ENCODE measurements around the gene E2F6.

Gene E2F6

GRCh38 chr2:11493282-11493681 lies 27.3 kb upstream of the E2F6 start:
- no peak for DNase-seq (ENCODE audit: low spot score)

- DNase-seq (ENCODE audit: low spot score) = no peak
Observed at GRCh38 chr2:11492720-11493119, 26.8 kb upstream of the E2F6 start.

DNA sequence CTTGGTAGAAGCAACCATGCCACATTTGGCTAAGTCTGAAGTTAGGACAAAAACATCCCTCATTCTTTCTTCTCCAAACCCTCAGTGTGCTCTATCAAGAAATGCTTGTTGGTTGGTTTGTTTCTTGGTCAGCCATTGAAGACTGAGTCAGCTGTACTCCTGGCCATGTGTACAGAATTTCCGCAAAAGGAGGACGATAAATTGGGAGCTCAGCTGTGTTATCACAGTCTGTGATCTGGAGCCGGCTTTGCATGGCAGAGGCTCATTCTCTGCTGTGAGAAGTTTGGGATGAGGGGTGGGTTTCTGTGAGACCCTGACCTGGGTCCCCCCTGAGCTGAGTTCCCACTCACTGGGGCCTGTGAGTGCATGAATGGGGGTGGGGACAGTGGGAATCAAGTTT lies 26.3 kb upstream of the E2F6 start:
- no peak for DNase-seq (ENCODE audit: low spot score)

- no peak for DNase-seq (ENCODE audit: low spot score)
Observed at GRCh38 chr2:11491348-11491933, 25.5 kb upstream of the E2F6 start.

DNA sequence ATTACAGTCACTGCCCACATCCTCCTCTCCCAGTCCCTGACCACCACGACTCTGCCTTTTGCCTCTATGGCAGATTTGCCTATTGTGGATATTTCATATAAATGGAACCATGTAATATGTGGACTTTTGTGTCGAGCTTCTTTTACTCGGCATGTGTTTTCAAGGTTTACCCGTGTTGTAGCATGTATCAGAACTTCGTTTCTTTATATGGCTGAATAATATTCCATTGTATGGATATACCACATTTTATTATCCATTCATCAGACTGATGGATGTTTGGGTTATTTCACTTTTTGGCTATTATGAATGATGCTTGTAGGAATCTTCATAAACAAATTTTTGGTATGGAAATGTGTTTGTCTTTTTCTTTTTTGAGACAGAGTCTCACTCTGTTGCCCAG lies 24.2 kb upstream of the E2F6 start:
- no peak for DNase-seq (ENCODE audit: low spot score)

DNA sequence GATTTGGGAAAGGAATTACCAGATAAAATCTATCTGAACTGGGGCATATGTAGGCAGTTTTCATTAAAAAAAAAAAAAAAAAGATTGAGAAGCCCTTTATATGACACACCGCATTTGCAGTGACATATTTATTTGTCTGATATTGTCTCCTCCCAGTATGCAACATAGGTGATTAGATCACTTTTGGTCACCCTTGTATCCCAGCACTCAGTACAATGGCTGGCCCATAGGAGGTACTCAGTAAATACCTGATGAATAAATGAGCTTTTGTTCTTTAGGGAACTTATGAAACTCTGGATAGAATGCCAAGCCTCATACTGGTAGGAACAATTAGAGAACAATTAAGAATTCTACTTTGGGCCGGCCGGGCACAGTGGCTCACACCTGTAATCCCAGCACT lies 22.8 kb upstream of the E2F6 start:
- no peak for DNase-seq (ENCODE audit: low spot score)

- no peak for DNase-seq (ENCODE audit: low spot score)
Observed at GRCh38 chr2:11483806-11484617, 18.1 kb upstream of the E2F6 start.

DNA sequence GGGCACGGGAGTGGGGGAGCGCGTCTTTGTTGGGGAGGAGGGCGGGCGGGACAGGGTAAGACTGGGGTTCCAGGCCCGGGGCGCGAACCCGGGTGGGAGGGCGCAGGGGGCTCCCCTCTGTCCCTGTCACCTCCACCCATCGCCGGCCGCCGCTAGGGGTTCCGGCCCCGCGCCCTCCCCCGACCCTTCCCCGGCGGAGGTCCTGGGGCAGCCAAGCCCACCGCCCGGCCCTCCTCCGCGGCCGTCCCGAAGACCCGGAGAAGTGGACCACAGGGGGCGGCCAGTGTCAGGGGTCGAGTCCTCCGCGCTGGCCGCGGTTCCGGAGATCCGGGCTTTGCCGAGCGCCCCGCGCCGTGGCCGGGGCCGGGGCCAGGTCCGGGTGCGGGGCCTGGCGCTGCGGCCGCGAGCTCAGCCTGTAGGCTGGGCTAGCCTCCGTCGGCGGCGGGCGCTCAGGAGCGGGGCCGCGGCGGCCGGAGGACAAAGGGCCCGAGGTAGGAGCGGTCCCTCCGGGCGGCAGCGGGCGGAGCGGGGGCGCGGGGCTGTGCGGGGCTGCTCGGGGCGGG lies 16.6 kb upstream of the E2F6 start:
- DNase-seq (ENCODE audit: low spot score) = no peak

DNA sequence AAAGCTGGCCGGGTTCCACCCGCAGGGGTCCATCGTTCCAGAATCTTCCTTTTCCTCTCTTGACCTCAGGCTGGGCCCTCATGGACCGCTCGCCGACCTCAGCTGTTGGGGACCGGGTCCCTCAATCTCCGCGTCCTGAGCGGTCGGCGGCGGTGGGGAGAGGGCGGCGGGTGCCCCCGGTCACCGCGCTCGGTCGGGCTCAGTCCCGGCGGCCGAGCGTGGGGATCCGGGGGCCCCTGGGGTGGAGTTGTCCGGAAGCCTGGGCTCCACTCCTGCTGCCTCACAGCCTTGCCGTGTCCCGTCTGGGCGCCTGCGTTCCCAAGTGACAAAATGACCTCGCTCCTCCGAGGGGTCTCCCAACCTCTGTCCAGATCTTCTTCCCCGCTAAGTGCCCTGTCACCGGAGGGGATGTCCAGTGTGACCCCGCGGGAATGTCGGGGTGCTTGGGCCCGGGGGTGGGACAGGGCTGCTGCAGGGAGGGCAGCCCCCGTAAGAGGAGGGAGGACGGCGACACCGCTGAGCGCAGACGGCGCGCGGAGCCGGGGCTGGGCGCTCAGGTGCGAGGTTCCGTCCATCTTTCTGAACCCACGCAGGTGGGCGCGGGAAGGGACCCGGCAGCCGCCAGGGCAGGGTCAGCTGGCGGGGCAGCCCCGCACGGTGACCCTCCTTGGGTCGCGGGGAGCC lies 16.0 kb upstream of the E2F6 start:
- no peak for DNase-seq (ENCODE audit: low spot score)

- DNase-seq (ENCODE audit: low spot score) = no peak
Observed at GRCh38 chr2:11481426-11481788, 15.4 kb upstream of the E2F6 start.

GRCh38 chr2:11480859-11481258 lies 14.9 kb upstream of the E2F6 start:
- DNase-seq (ENCODE audit: low spot score) = no peak

- no peak for DNase-seq (ENCODE audit: low spot score)
Observed at GRCh38 chr2:11480406-11480805, 14.4 kb upstream of the E2F6 start.

DNA sequence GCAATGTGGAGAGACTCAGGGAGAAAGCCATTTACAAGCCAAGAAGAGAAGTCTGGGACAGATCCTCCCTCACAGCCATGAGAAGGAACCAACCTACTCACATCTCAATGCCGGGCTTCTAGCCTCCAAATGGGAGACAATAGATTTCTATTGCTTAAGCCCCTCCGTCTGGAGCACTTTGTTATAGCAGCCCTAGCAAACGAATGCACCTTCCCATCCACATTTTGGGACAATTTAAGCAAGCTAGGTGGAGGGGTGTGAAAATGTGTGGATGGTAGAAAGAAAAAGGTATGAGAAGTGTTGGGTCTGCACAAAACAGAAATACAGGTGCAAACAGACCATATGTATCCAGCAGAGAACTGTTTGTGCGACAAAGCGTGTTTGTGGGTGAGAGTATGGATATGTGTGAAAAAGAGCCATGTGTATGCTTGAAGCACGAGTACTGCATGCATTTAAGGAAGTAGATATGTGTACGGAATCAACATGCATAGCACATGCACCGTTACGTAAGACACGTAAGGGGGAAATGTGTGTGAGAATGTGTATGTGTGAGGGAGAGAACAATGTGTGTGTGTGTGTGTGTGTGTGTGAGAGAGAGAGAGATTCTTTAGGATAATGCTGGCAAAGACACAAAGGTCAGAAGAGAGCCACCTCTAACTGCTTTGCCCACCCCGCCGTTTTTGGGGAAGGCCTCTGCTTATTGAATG lies 13.1 kb upstream of the E2F6 start:
- DNase-seq (ENCODE audit: low spot score) = no peak

DNA sequence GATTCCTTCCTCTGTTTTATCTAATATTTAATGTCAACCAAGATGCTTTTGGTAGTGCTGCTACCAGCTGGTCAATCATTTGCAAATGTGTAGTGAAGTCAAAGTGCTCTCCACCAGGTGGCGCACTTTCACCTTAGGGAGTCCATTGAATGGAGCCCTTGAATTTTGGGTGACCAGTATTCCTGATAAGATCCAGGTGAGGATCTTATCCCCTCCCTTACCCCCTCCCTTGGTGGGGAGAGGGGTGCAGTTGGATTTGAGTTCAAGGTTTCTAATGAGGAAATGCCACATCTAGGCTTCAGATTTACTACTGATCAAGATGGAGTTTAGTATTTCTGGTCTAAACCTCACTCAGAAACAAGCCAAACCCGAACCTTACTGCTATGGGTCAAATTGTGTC lies 12.0 kb upstream of the E2F6 start:
- peak; percentile 75 for DNase-seq (ENCODE audit: low spot score)

DNA sequence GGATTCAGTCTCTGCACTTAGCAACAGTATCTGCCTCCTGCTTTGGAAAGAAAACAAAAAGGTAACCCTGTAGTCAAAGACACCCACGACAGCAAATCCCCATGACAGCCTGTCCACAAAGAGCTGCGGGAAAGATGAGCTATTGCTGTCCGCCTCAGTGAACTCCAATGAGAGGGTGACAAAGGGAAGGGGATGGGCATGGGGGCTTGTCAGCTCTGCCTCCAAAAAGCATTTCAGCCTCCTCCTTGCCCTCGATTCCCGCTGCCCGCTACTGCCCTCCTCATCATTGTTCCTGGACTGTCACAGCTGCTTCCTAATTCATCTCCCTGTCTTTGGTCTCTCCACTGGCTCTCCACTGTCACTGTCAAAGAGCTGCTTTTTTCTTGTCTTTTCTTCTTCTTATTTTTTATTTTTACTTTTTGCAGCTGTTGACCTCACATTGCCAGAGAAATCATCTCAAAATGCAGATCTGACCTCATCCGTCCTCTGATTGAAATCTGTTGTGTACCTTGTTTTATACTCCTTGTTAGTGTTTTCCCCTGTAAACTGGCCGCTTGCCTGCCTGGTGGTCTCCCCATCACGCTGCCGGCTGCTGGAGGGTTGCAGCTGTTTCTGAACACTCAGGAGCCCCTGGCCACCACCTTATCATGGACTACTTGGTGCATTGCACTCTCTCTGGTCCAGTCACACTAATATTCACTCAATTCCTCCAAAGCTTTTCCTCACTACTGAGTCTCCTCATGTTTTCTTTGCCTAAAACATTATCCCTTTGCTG lies 7.9 kb upstream of the E2F6 start:
- DNase-seq (ENCODE audit: low spot score) = no peak

GRCh38 chr2:11467749-11468148 lies 1.8 kb upstream of the E2F6 start:
- DNase-seq (ENCODE audit: low spot score) = no peak

GRCh38 chr2:11467129-11467649 lies 1.2 kb upstream of the E2F6 start:
- no peak for DNase-seq (ENCODE audit: low spot score)

DNA sequence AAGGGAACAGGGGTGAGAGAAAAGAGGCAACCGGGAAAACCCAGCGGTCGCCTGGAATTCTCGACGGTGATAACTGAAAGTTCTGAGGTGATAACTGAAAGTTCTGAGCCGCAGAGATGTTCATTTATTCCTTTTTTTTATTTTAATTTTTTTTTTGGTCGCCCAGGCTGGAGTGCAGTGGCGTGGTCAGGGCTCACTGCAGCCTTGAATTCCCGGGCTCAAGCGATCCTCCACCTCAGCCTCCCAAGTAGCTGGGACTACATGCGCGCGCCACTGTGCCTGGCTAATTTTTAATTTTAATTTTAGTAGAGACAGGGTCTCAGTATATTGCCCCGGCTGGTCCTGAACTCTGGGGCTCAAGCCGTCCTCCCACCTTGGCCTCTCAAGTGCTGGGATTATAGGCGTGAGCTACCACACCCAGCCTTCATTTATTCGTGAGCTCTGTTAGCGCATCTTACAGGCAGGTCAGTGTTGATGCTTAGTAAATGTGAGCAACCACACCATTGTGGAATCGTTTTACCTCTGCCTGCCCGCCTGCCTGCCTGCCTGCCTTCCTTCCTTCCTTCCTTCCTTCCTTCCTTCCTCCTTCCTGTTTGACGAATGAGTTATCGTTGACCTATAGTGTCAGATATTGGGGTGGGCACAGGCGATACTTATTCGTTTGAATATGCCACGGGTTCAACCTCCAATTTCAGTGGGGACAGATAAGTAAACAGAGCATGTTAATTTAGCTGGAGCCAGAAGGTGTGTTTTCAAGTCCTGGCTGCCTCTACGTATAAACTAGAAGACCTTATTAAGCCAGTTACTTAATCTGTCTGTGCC lies 557 bp upstream of the E2F6 start:
- DNase-seq (ENCODE audit: low spot score) = no peak

DNA sequence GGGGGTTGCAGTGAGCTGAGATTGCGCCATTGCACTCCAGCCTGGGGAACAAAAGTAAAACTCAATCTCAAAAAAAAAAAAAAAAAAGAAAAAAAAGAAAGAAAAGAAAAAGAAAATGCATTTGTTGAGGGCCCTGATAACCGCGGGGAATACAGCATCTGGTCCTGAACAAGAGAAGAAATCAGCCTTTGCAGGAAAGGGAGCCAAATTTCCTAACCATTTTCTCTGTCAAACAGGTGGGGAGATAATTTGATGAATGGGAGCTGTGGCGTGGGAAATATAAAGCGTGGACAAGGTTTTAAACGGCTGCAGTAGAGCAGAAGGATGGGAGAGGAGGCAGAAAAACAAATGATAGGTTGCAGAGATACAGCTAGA lies 864 bp downstream of the E2F6 start:
- DNase-seq (ENCODE audit: low spot score) = no peak

DNA sequence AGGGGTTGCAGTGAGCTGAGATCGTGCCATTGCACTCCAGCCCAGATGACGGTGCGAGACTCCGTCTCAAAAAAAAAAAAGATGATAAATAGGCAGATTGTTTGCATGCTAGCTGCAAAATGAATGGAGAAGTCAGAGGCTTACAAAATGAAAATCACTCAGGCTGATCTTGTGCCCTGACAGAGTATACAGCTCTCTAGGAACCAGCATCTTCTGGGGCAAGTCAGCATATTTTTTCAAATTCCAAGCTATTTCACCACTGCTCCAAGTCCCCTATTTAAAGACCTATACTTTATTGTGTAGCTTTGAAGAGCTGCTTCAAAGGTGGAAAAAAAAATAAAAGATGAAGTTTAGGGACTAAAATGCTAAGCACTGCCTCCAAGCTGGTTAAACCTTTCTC lies 6.1 kb downstream of the E2F6 start:
- no peak for DNase-seq (ENCODE audit: low spot score)

- DNase-seq (ENCODE audit: low spot score) = no peak
Observed at GRCh38 chr2:11458753-11459152, 7.2 kb downstream of the E2F6 start.
